ENCODE results near the gene HOXD4. TPM values are rescaled to one million over a fixed set of nuclear protein-coding genes. Genes with fewer than 3 reads are reported as not detected.

Gene HOXD4
- polyA plus RNA-seq, 1 of the 3 experiments (the other 2 are of a cell fraction) = 1.0 TPM

GRCh38 chr2:176103194-176103593, 48.2 kb upstream of the HOXD4 start:
- DNase-seq = no peak
- H3K4me3 ChIP-seq (ENCODE audit: low read depth in 2 of 2, low read length in 1 of 2) = no peak overlapping the region
- no peak overlapping the region for H3K9ac ChIP-seq
- H3F3A ChIP-seq (replicated peaks; ENCODE audit: insufficient read depth) = peaks cover 8% of the 10 kb centered on the region
- H3K27me3 ChIP-seq (ENCODE audit: insufficient read depth) = peaks cover 91% of the 10 kb centered on the region
- H3K4me2 ChIP-seq = no peak overlapping the region
- POLR2A ChIA-PET = no interaction called here
- TF ChIP-seq FOSL2 (IDR thresholded peaks at IDR 0.05; ENCODE audit: borderline replicate concordance, low read depth) (no peak), FOXM1 (IDR thresholded peaks at IDR 0.05; ENCODE audit: low read depth) (no peak), JUND (IDR thresholded peaks at IDR 0.05) (no peak), TEAD4 (IDR thresholded peaks at IDR 0.05; ENCODE audit: borderline replicate concordance, insufficient read depth) (no peak), IRF3 (IDR thresholded peaks at IDR 0.05; ENCODE audit: low read depth, low read length) (no peak), MXI1 (IDR thresholded peaks at IDR 0.05; ENCODE audit: low read depth, low read length) (no peak), GABPA (IDR thresholded peaks at IDR 0.05; ENCODE audit: low read depth) (no peak), TCF12 (IDR thresholded peaks at IDR 0.05) (no peak), ZBTB33 (IDR thresholded peaks at IDR 0.05; ENCODE audit: borderline replicate concordance, low read depth) (no peak), USF2 (IDR thresholded peaks at IDR 0.05; ENCODE audit: borderline replicate concordance, low read depth, low read length) (no peak), FOXJ3 (CRISPR knock-in tag; IDR thresholded peaks at IDR 0.05) (no peak), PBX3 (IDR thresholded peaks at IDR 0.05) (no peak), EZH2phosphoT487 (IDR thresholded peaks at IDR 0.05; ENCODE audit: borderline replicate concordance, low read depth) (no peak), SMC3 (IDR thresholded peaks at IDR 0.05; ENCODE audit: low read depth, low read length) (no peak), TAF1 (IDR thresholded peaks at IDR 0.05; ENCODE audit: borderline replicate concordance, low read depth, low read length) (no peak), MEF2A (IDR thresholded peaks at IDR 0.05; ENCODE audit: borderline replicate concordance, low read depth) (no peak)
- TF ChIP-seq, protein P1, sequence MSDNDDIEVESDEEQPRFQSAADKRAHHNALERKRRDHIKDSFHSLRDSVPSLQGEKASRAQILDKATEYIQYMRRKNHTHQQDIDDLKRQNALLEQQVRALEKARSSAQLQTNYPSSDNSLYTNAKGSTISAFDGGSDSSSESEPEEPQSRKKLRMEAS (IDR thresholded peaks at IDR 0.05; ENCODE audit: low read depth) = no peak
- TF ChIP-seq, protein P2, sequence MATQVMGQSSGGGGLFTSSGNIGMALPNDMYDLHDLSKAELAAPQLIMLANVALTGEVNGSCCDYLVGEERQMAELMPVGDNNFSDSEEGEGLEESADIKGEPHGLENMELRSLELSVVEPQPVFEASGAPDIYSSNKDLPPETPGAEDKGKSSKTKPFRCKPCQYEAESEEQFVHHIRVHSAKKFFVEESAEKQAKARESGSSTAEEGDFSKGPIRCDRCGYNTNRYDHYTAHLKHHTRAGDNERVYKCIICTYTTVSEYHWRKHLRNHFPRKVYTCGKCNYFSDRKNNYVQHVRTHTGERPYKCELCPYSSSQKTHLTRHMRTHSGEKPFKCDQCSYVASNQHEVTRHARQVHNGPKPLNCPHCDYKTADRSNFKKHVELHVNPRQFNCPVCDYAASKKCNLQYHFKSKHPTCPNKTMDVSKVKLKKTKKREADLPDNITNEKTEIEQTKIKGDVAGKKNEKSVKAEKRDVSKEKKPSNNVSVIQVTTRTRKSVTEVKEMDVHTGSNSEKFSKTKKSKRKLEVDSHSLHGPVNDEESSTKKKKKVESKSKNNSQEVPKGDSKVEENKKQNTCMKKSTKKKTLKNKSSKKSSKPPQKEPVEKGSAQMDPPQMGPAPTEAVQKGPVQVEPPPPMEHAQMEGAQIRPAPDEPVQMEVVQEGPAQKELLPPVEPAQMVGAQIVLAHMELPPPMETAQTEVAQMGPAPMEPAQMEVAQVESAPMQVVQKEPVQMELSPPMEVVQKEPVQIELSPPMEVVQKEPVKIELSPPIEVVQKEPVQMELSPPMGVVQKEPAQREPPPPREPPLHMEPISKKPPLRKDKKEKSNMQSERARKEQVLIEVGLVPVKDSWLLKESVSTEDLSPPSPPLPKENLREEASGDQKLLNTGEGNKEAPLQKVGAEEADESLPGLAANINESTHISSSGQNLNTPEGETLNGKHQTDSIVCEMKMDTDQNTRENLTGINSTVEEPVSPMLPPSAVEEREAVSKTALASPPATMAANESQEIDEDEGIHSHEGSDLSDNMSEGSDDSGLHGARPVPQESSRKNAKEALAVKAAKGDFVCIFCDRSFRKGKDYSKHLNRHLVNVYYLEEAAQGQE (IDR thresholded peaks at IDR 0.05; ENCODE audit: low read depth, low read length) = no peak
- H3K9me3 ChIP-seq = no peaks in the 10 kb centered on the region
- 77% methylated on average over 7 of the region's 7 CpGs for WGBS (ENCODE audit: low lambda C conversion rate)
- CTCF ChIA-PET = interaction anchor here (0.6 to 17.7 kb wide), 12 partner anchors 8 to 1046 kb away, joined by 3 to 264 read pairs (median 6); partner anchors contain the start of genes EVX2, HOXD12, HOXD13 and HOXD9
- no peaks in the 10 kb centered on the region for H3K79me2 ChIP-seq (ENCODE audit: insufficient read depth)
- H3K4me1 ChIP-seq (ENCODE audit: control insufficient read depth in 1 of 2, insufficient read depth in 2 of 2, low read depth in 1 of 2, low read length in 1 of 2) = peaks cover 0 to 18% of the 10 kb centered on the region in 2 experiments; a peak in 2 of 4 replicates
- H3K27ac ChIP-seq (ENCODE audit: low read depth in 2 of 2, low read length in 1 of 2) = no peak overlapping the region
- no peaks in the 10 kb centered on the region for H3K9me2 ChIP-seq
- no peaks in the 10 kb centered on the region for H4K20me1 ChIP-seq (ENCODE audit: insufficient read depth)
- H2AFZ ChIP-seq (ENCODE audit: low read depth) = no peak overlapping the region
- H3K36me3 ChIP-seq (replicated peaks in 1 of 2; ENCODE audit: control insufficient read depth in 1 of 2, insufficient read depth in 2 of 2, low read length in 1 of 2) = no peaks in the 10 kb centered on the region

Measured in SK-N-SH (cell line).